Measurements from ENCODE around the gene RAD51B.

The RAD51B gene

GRCh38 chr14:68232300-68233055, 412.9 kb downstream of the RAD51B start:
- no peak for DNase-seq (ENCODE audit: low read depth, low spot score)

GRCh38 chr14:68233101-68233784, 413.7 kb downstream of the RAD51B start:
- no peak for DNase-seq (ENCODE audit: low read depth, low spot score)

GRCh38 chr14:68234101-68234905, 414.7 kb downstream of the RAD51B start:
- no peak for DNase-seq (ENCODE audit: low read depth, low spot score)

GRCh38 chr14:68235011-68235410, 415.4 kb downstream of the RAD51B start:
- no peak for DNase-seq (ENCODE audit: low read depth, low spot score)

GRCh38 chr14:68236582-68237458, 417.2 kb downstream of the RAD51B start:
- DNase-seq (ENCODE audit: low read depth, low spot score) = no peak

DNA sequence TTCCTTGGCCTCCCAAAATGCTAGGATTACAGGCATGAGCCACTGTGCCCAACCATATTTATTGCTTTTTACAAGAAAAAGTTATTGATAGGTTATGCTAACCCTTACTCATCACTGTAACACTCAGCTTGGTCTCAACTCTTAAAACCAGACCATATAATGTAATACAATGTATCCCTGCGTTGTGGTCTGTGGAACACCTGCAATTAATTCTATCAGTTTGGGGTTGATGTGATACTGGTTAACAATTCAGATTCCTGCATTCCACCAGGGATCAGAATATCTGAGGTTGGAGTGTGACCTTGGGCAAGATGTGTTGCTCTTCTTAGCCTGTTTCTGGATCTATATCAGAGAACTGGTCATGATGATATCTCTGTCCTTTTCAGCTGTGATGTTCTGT, 419.0 kb downstream of the RAD51B start:
- DNase-seq (ENCODE audit: low read depth, low spot score) = no peak

GRCh38 chr14:68238976-68239375, 419.4 kb downstream of the RAD51B start:
- DNase-seq (ENCODE audit: low read depth, low spot score) = no peak

DNA sequence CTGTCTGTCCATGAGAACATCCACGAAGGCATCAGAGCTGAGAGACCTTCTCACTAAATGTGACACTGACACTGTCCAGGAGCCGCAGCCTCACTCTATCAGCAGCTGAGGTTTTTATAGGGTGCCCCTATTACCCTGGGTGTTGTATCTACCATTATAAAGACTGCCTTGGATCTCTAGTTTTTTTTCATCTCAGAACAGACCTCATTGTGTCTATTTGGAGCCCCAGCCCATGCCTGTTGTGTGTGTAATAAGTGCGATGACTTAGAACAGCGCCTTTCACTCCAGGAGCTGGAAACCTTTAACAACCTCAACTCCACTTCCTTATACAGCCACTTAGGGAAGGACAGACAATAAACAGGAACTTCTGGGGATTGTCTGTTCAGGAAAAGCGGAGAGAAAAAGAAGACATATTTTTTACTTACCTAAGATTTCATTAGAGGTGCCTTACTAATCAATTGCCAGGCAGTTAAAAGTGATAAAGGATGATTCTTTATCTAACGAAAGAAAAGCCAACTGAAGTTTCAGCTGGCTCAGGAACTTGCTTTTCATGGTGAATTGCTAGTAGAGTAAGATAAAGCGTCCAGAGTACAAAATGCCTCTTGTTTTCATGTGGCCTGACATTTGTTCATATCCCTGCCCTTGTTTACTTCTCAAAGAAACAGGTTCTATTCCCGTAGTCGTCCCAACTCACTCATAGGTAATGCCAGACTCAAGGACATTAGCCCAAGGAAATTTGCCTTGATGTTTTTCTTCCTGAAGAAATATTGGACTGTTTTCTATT, 420.6 kb downstream of the RAD51B start:
- no peak for DNase-seq (ENCODE audit: low read depth, low spot score)

DNA sequence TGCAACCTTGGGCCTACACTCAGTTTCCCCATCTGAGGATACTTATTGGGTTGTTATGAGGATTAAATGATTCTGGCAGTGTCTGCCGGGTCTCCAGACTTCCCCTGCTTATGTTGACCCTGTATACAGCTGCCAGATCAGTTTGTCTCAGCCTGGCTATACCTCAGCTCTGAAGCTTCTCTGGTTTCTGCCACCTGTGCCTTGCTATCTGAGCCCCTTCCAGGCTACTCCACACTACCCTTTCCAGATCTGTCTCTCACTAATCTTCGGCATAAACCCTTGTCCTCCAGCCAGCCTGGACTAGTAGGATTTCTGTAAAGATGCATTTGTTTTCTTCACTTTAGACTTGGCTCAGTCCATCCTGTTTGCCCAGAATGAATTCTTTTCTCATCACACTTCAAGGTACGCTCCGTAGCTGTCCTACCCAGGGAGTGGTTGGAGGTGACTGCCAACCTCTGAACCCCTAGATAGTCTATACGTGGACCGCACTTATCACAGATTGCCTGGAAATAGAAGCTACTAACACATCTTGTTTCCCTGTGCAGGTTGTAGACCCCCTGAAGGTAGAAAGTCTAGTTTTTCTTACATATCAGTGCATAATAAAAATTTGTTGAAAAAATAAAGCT, 422.4 kb downstream of the RAD51B start:
- DNase-seq (ENCODE audit: low read depth, low spot score) = no peak

- no peak for DNase-seq (ENCODE audit: low read depth, low spot score)
Observed at GRCh38 chr14:68243450-68244010, 424.0 kb downstream of the RAD51B start.

- no peak for DNase-seq (ENCODE audit: low read depth, low spot score)
Observed at GRCh38 chr14:68244262-68244980, 424.8 kb downstream of the RAD51B start.

GRCh38 chr14:68245146-68246073, 425.8 kb downstream of the RAD51B start:
- DNase-seq (ENCODE audit: low read depth, low spot score) = no peak

DNA sequence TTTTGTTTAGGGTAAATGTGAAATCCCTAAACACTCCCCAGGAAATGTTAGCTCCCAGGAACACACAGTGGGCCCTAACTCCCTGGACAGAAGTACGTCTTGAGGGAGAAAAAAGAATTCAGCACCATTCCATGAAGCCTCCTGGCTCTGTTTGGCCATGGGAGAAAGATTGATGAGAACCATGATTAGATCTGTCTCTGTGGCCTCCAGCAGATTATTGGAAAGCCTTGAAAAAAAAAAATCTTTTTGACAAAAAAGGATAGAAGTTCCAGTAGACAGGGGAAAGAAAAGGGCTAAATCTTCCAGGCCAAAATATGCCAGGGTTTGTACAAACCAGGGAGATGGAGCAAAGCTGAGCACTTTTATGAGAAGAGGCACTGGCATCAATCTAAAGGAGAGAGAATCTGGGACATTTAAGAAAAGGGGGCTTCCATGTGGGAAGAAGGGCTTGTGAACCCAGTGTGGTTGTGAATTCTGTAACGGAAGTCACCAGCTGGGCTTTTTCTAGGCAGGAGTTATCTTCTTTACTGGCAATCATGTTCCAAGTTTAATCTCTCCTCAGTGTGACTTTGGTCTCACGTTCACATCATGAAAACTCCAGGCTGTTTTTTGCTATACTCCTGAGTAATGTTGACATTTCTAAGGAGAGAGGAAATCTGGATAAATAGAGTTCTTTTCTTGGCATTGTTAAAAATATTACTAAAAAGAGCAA, 426.7 kb downstream of the RAD51B start:
- DNase-seq (ENCODE audit: low read depth, low spot score) = no peak

DNA sequence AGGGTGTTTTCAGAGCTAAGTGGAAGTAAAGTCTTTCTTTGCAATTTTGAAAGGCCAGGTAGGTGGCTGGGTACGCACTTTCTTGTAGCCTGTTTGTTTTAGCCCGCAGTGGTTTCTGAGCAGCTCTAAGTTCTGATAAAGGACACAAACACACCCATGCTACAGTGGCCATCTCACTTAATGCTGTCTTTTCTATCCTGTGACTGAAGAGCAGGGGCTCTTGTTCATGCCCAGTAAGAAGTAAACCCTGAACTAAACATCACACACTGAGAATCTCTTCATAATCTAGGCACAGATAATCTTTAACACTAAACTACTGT, 427.2 kb downstream of the RAD51B start:
- no peak for DNase-seq (ENCODE audit: low read depth, low spot score)

DNA sequence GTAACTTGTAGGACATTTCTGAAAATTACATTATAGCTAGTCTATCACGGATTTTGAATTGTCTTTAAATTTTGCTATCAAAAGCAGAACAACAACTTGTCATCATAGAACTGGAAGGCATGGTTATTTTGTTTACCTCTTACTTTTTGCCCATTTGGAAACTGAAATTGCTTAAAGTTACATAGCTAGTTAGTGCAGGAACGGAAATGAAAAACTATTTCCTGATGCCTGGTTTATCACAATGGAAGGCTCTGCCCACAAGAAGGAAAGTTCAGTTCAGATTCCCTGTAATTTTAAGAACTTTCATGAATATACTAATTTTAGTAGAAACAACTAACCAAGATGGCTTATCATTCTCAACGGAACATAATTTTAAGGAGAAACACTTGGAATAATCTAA, 427.7 kb downstream of the RAD51B start:
- no peak for DNase-seq (ENCODE audit: low read depth, low spot score)

DNA sequence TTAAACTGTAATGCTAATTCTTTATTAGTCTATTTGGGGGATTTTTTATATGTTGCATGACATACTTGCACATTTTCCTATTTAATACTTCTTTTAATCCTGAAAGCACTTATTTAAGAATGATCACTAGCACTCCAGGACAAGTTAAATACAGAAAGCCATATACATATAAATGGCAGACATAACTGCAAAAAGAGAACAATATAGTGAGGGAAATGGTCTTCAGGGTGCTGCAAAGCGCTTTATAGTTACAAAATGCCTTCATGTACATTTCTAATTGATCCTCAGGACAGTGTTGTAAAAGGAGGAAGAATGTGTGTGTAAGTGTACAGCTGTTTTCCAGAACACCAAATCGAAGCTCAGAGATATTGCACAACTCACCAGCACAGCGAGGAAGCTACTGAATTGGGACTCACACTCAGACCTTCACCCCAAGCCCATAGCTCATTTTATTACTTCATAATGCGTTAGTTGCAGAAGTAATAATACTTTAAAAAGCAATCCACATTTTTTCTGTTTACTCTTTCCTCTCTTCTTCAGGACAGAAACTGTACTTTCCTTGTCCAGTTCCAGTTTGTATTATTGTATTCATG, 428.2 kb downstream of the RAD51B start:
- no peak for DNase-seq (ENCODE audit: low read depth, low spot score)

All from iPS DF 19.7 (cell line).